Caco-2 (cell line): ENCODE data around the gene HDAC6. TPM values are rescaled to one million over a fixed set of nuclear protein-coding genes. Genes with fewer than 3 reads are reported as not detected.
"Not testable (repeated sequence)": the region's sequence is repeated elsewhere in the genome, so short reads cannot be mapped to it uniquely, and the experiment has no call there.

Source experiments
- BruUV-seq: library from RNA; stranded (reverse); fragments of 400-500 nt; replicated peaks from 2 replicates; lab custom pipeline; 2021; lab: Mats Ljungman, UMichigan
- CTCF ChIA-PET: fragments of 300-600 bp; sonication (Branson Sonifier 250); formaldehyde crosslinking; loops from one replicate; lab custom pipeline; 2022; ENCODE audit warnings: antibody characterized with exemption; lab: Charles Lee
- POLR2A ChIA-PET: fragments of 300-600 bp; sonication (Branson Sonifier 250); formaldehyde crosslinking; loops from one replicate; lab custom pipeline; 2022; ENCODE audit warnings: antibody characterized with exemption; lab: Charles Lee
- DNase-seq, 2 experiments: peaks; one replicate each; pipeline versions ENCODE4 v3.0.0 to v3.0.0-alpha.2; 2020 to 2022
- H3K27me3 ChIP-seq: replicated peaks from 2 replicates; pipeline ENCODE4 v1.6.0; 2011; ENCODE audit warnings: low read length; ENCODE audit not compliant: control insufficient read depth, insufficient read depth
- H3K36me3 ChIP-seq: 2 replicates; pipeline ENCODE4 v1.5.1; 2011; ENCODE audit warnings: low read length; ENCODE audit not compliant: control insufficient read depth, insufficient read depth
- H3K4me1 ChIP-seq: fragments of 250-450 bp; sonication (Bioruptor Pico); 2 replicates; pipeline ENCODE4 v1.5.1; 2020; ENCODE audit warnings: mild to moderate bottlenecking
- H3K4me3 ChIP-seq: 2 replicates; pipeline ENCODE4 v1.5.1; 2011; ENCODE audit warnings: low read depth, mild to moderate bottlenecking, control low read depth, low read length
- H3K9me3 ChIP-seq: fragments of 250-450 bp; sonication (Bioruptor Pico); 2 replicates; pipeline ENCODE4 v1.5.1; 2020; ENCODE audit warnings: mild to moderate bottlenecking, moderate library complexity
- H3K27ac Mint-ChIP-seq: one replicate; pipeline ENCODE4 v1.8.0; 2022; ENCODE audit warnings: mixed read lengths; ENCODE audit not compliant: unreplicated experiment
- H3K27me3 Mint-ChIP-seq: one replicate; pipeline ENCODE4 v1.8.0; 2022; ENCODE audit warnings: mixed read lengths; ENCODE audit not compliant: insufficient read depth, unreplicated experiment
- H3K36me3 Mint-ChIP-seq: one replicate; pipeline ENCODE4 v1.8.0; 2022; ENCODE audit warnings: mild to moderate bottlenecking, mixed read lengths; ENCODE audit not compliant: insufficient read depth, unreplicated experiment
- H3K4me1 Mint-ChIP-seq: one replicate; pipeline ENCODE4 v1.8.0; 2022; ENCODE audit warnings: low read depth, mixed read lengths; ENCODE audit not compliant: unreplicated experiment
- H3K4me3 Mint-ChIP-seq: one replicate; pipeline ENCODE4 v1.8.0; 2022; ENCODE audit warnings: mild to moderate bottlenecking, moderate library complexity, mixed read lengths; ENCODE audit not compliant: unreplicated experiment
- H3K9me3 Mint-ChIP-seq: one replicate; pipeline ENCODE4 v1.8.0; 2022; ENCODE audit warnings: mixed read lengths; ENCODE audit not compliant: unreplicated experiment
- intact Hi-C: fragments of 100-400 bp; cut with micrococcal nuclease; formaldehyde crosslinking; loops from one replicate; pipeline ENCODE4 v1.10.0; 2022; ENCODE audit not compliant: unreplicated experiment
- total RNA-seq: library from RNA; stranded (reverse); gene quantifications from 2 replicates; pipeline ENCODE4 v1.2.3, GENCODE V29; 2022
- TF ChIP-seq, protein P1 (sequence below), 2 experiments: fragments of 200-600 bp in 1 of 2; IDR thresholded peaks; 1 replicate in 1 of 2; 2 replicates in 1 of 2; pipeline versions ENCODE4 v1.5.1 to v1.8.0; 2011 to 2022; ENCODE audit warnings: antibody characterized with exemption in 1 of 2, control low read depth in 1 of 2, inconsistent platforms in 1 of 2, low read depth in 1 of 2, low read length in 1 of 2, mild to moderate bottlenecking in 1 of 2, moderate library complexity in 1 of 2; ENCODE audit not compliant: insufficient read depth in 1 of 2, severe bottlenecking in 1 of 2, unreplicated experiment in 1 of 2

HDAC6 gene
- total RNA-seq, 1 experiment from 2014 or later, result 110 TPM

GRCh38 chrX:48854898-48855297 lies 53.0 kb downstream of the HDAC6 start:
- TF ChIP-seq, protein P1, sequence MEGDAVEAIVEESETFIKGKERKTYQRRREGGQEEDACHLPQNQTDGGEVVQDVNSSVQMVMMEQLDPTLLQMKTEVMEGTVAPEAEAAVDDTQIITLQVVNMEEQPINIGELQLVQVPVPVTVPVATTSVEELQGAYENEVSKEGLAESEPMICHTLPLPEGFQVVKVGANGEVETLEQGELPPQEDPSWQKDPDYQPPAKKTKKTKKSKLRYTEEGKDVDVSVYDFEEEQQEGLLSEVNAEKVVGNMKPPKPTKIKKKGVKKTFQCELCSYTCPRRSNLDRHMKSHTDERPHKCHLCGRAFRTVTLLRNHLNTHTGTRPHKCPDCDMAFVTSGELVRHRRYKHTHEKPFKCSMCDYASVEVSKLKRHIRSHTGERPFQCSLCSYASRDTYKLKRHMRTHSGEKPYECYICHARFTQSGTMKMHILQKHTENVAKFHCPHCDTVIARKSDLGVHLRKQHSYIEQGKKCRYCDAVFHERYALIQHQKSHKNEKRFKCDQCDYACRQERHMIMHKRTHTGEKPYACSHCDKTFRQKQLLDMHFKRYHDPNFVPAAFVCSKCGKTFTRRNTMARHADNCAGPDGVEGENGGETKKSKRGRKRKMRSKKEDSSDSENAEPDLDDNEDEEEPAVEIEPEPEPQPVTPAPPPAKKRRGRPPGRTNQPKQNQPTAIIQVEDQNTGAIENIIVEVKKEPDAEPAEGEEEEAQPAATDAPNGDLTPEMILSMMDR (IDR thresholded peaks at IDR 0.05; ENCODE audit: insufficient read depth in 1 of 2, low read depth in 1 of 2, low read length in 1 of 2, severe bottlenecking in 1 of 2, unreplicated experiment in 1 of 2), result peak in 1 of 2 experiments; percentile 30
- no TSS peak for BruUV-seq
- H3K36me3 ChIP-seq, result no peaks in the 10 kb centered on the region
- no peaks in the 10 kb centered on the region for H3K36me3 Mint-ChIP-seq
- no peak overlapping the region for H3K4me3 ChIP-seq
- no peaks in the 10 kb centered on the region for H3K9me3 ChIP-seq
- H3K27me3 ChIP-seq, result no peaks in the 10 kb centered on the region
- H3K27ac Mint-ChIP-seq, result peak overlapping the region; percentile 17
- H3K4me1 Mint-ChIP-seq, result peaks cover 21% of the 10 kb centered on the region
- H3K4me3 Mint-ChIP-seq, result peak overlapping the region; percentile 61
- peak; percentile 36 for DNase-seq
- ChIA-PET POLR2A (no interaction called here), CTCF (interaction anchor here (0.6 kb wide), 1 partner anchor 57 kb away, joined by 3 read pairs; the partner anchor contains the start of gene SLC35A2)
- H3K27me3 Mint-ChIP-seq, result no peaks in the 10 kb centered on the region
- intact Hi-C loops, result loop anchor here (2.0 kb wide), 1 partner anchor 58 kb away; no protein-coding TSS in a partner anchor
- no peaks in the 10 kb centered on the region; the same call in 1 of the 2 replicates for H3K4me1 ChIP-seq
- no peaks in the 10 kb centered on the region for H3K9me3 Mint-ChIP-seq

DNA sequence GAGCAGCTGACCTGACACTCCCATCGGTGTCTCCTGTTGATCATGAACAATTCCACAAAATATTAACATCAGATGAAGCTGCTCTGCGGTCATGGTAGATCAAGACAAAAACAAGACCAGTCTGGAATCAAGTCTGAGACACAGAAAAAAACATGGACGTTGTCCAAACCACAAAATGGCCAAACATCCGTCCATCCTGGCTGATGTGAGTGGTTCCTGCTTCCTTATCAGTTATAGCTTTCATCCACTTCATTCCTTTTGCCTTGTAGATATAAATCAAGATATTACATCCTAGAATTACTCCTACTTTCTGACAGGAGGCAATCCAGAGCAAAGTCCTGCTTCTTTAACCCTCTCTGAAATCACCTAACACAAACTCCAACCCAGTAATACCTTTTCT lies 62.3 kb downstream of the HDAC6 start:
- ChIA-PET CTCF (no interaction called here), POLR2A (no interaction called here)
- intact Hi-C loops, result no loop called here
- TF ChIP-seq, protein P1 (IDR thresholded peaks at IDR 0.05; ENCODE audit: insufficient read depth in 1 of 2, low read depth in 1 of 2, low read length in 1 of 2, severe bottlenecking in 1 of 2, unreplicated experiment in 1 of 2), result no peak
- no peaks in the 10 kb centered on the region for H3K9me3 Mint-ChIP-seq
- no peak overlapping the region for H3K27ac Mint-ChIP-seq
- DNase-seq, result no peak
- Histone ChIP-seq H3K36me3 (no peaks in the 10 kb centered on the region), H3K4me1 (peaks cover 9% of the 10 kb centered on the region), H3K4me3 (no peak overlapping the region), H3K9me3 (no peaks in the 10 kb centered on the region), H3K27me3 (no peaks in the 10 kb centered on the region)
- BruUV-seq, result no TSS peak
- no peak overlapping the region for H3K4me3 Mint-ChIP-seq
- peaks cover 7% of the 10 kb centered on the region for H3K4me1 Mint-ChIP-seq
- no peaks in the 10 kb centered on the region for H3K36me3 Mint-ChIP-seq
- no peaks in the 10 kb centered on the region for H3K27me3 Mint-ChIP-seq

- H3K9me3 ChIP-seq, H3K36me3 Mint-ChIP-seq, H3K4me3 ChIP-seq, H3K4me3 Mint-ChIP-seq, H3K27ac Mint-ChIP-seq, BruUV-seq, DNase-seq, H3K36me3 ChIP-seq, CTCF ChIA-PET, H3K4me1 Mint-ChIP-seq, H3K27me3 ChIP-seq, intact Hi-C loops, POLR2A ChIA-PET, H3K4me1 ChIP-seq, H3K27me3 Mint-ChIP-seq, H3K9me3 Mint-ChIP-seq: not testable (repeated sequence)
These were observed 70.2 kb downstream of the HDAC6 start for GRCh38 chrX:48872017-48872416.

Other genes with a start within 250 kb of the HDAC6 start
- gene RBM3, start 227.6 kb upstream of the HDAC6 start, total RNA-seq, result 233 and 264 TPM in 2 replicates
- 41.8 and 46.5 TPM in 2 replicates for gene WDR13, start 204.6 kb upstream of the HDAC6 start, total RNA-seq
- 0.39 and 0.43 TPM in 2 replicates for gene WAS, start 118.3 kb upstream of the HDAC6 start, total RNA-seq
- 13.9 and 15.8 TPM in 2 replicates for gene SUV39H1, start 105.3 kb upstream of the HDAC6 start, total RNA-seq
- not detected in 2 replicates for gene GLOD5, start 40.3 kb upstream of the HDAC6 start, total RNA-seq
- not detected in 2 replicates for gene GATA1, start 15.5 kb upstream of the HDAC6 start, total RNA-seq
- gene ERAS, start 24.4 kb downstream of the HDAC6 start, total RNA-seq, result not detected in 2 replicates
- gene PCSK1N, start 33.5 kb downstream of the HDAC6 start, total RNA-seq, result 19.5 and 24.1 TPM in 2 replicates
- gene TIMM17B, start 95.7 kb downstream of the HDAC6 start, total RNA-seq, result 82.5 and 90.6 TPM in 2 replicates
- gene PQBP1, start 95.9 kb downstream of the HDAC6 start, total RNA-seq, result 111 and 114 TPM in 2 replicates
- gene SLC35A2, start 109.6 kb downstream of the HDAC6 start, total RNA-seq, result 58.8 and 61.4 TPM in 2 replicates
- 12.0 and 13.9 TPM in 2 replicates for gene PIM2, start 117.0 kb downstream of the HDAC6 start, total RNA-seq
- 40.1 and 40.6 TPM in 2 replicates for gene OTUD5, start 155.5 kb downstream of the HDAC6 start, total RNA-seq
- gene KCND1, start 169.8 kb downstream of the HDAC6 start, total RNA-seq, result 0.88 and 0.97 TPM in 2 replicates
- 43.1 and 43.6 TPM in 2 replicates for gene GRIPAP1, start 200.2 kb downstream of the HDAC6 start, total RNA-seq
- gene TFE3, start 241.3 kb downstream of the HDAC6 start, total RNA-seq, result 28.1 and 32.0 TPM in 2 replicates